AG10803 (cell line): ENCODE results near the gene MUC13.

Experiments
- DNase-seq: peaks from one replicate; pipeline ENCODE4 v3.0.0; 2010; ENCODE audit warnings: low read depth
- H3K4me3 ChIP-seq: 2 replicates; pipeline ENCODE4 v1.5.1; 2011; ENCODE audit warnings: mild to moderate bottlenecking, low read length, control low read depth
- TF ChIP-seq, protein P1 (sequence below): conservative IDR thresholded peaks from 2 replicates; pipeline ENCODE4 v1.5.1; 2011; ENCODE audit warnings: mild to moderate bottlenecking, low read length, control low read depth, inconsistent platforms

Gene MUC13

DNA sequence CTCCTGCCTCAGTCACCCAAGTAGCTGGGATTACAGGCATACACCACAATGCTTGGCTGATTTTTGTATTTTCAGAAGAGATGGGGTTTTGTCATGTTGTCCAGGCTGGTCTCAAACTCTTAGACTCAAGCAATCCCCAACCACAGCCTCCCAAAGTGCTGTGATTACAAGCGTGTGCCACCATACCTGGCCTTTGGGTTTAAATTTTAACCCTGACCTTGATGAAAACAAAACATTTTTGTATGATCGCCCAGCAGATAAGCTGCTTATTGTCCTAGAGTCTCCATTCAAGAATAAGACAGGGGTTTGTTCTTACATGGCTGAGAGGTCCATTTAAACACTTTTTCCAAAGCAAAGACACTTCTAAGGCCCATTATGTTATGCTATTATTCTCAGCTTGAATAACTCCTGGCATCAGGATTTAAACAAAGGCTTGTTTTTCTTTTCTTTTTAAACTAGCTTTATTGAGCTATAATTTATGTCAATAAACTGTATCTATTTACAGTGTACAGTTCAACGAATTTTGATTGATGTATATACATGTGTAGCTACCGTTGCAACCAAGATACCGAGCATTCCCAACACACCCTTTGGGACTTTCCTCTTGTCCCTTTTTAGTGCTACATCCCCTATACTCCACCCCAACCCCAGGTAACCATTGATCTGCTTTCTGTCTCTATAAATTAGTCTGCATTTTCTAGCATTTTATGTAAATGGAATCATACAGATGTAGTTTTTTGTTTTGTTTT is 1.4 kb upstream of the MUC13 start:
- no peak for DNase-seq
- H3K4me3 ChIP-seq, result no peak overlapping the region
- TF ChIP-seq, protein P1, sequence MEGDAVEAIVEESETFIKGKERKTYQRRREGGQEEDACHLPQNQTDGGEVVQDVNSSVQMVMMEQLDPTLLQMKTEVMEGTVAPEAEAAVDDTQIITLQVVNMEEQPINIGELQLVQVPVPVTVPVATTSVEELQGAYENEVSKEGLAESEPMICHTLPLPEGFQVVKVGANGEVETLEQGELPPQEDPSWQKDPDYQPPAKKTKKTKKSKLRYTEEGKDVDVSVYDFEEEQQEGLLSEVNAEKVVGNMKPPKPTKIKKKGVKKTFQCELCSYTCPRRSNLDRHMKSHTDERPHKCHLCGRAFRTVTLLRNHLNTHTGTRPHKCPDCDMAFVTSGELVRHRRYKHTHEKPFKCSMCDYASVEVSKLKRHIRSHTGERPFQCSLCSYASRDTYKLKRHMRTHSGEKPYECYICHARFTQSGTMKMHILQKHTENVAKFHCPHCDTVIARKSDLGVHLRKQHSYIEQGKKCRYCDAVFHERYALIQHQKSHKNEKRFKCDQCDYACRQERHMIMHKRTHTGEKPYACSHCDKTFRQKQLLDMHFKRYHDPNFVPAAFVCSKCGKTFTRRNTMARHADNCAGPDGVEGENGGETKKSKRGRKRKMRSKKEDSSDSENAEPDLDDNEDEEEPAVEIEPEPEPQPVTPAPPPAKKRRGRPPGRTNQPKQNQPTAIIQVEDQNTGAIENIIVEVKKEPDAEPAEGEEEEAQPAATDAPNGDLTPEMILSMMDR, result no peak

DNA sequence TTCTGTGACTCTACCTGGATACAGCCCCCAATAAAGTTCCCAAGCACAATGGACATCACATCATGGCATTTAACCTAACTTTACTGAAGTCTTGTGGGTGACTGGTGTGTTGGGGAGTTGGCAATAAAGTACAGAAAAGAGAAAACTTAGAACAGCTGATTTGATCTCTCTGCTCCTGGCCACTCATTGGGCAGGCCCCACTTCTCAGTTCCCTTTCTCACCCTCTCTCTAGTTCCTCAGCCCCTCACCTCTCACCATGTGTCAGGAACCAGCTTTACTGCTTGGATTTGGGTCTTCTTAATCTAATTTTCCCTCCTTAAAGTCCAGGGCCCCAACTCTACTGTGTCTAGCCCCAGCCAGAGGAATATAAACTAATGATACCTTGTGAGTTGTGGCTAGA is 713 bp upstream of the MUC13 start:
- TF ChIP-seq, protein P1, result no peak
- no peak overlapping the region for H3K4me3 ChIP-seq
- DNase-seq, result no peak

- TF ChIP-seq, protein P1, result peak; percentile 85
- DNase-seq, result peak; percentile 69
- H3K4me3 ChIP-seq, result no peak overlapping the region
Measured at GRCh38 chr3:124928333-124929202, 6.0 kb downstream of the MUC13 start.

- no peak for DNase-seq
- TF ChIP-seq, protein P1, result no peak
- H3K4me3 ChIP-seq, result no peak overlapping the region
Measured at GRCh38 chr3:124927574-124928045, 6.9 kb downstream of the MUC13 start.

DNA sequence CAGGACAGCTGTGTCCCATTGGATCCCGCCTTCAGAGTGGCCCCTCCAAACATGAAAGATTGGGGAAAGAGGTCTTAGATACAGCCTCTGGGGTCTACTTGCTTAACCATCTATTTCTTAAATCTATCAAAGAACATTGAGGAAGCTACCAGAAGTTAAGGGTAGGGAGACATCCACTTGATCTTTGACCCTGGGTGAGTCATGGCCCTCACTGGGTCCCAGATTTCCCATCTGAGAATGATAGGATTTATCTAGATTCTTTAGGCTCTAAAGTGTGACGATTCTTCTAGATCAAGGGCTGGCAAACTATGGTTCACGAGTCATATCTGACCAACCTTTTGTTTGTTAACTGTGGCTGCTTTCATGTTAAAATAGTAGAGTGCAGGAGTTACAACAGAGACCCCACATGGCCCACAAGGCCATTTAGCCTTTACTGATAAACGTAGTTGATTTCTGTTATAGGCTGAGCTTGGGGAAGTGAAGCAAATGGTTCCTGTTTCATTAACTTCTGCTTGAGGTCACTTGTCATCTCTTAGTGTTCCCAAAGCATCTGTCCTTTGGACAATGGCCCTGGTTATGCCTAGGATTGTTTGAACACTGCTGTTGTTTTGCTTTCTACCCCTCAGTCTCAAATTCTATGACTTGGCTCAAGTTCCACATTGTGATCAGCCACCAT is 8.0 kb downstream of the MUC13 start:
- no peak overlapping the region for H3K4me3 ChIP-seq
- TF ChIP-seq, protein P1, result no peak
- no peak for DNase-seq

GRCh38 chr3:124924741-124925140 is 9.8 kb downstream of the MUC13 start:
- TF ChIP-seq, protein P1, result no peak
- DNase-seq, result no peak
- no peak overlapping the region for H3K4me3 ChIP-seq
